GM21526 (cell line): ENCODE results near the gene MOCS3.
"Not testable (repeated sequence)": the region's sequence is repeated elsewhere in the genome, so short reads cannot be mapped to it uniquely, and the experiment has no call there.

ENCODE experiments used
- ATAC-seq: cut with Tn5 transposase; IDR thresholded peaks from one replicate; pipeline ENCODE4 v1.9.1; 2021; ENCODE audit warnings: moderate library complexity; ENCODE audit not compliant: unreplicated experiment, low FRiP score

The MOCS3 gene

DNA sequence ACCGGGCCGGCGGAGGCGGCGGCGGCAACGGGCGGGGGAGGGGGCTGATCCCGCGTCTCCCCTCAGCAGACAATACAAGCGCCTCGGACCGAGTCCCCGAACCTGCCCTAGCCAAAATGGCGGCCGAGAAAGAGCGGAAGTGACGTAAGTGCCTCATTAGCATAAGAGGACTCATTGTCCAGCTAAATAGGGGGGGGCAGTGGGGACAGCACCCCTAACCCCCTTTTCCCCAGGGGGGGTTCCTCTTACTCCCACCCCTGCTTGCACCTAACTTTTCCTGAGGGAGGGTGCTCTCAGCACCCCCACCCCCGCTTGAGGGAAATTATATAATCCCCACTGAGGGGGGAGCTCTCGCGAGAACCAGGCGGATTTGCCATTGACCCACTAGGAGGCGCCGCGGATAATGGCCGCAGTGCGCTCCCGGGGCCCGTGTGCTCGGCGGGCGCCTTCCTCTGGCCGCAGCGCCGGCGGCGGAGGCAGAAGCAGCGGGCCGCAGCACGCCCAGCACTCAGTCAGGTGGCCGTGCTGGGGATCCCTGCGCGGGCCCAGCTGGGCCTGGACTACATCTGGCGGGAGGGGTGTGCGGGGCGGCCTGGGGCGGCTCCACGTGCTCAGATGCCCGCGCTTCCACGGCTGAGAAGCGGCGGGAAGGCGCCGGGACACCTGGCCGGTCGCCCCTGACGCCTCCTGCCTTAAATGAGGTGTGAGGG is 27.2 kb upstream of the MOCS3 start, which contains the start of gene ADNP:
ADNP (minus strand) TSS at position 132 of the 710 bp plus-strand sequence. CDS start 27,441 bp downstream, outside the sequence.
- peak; percentile 57 for ATAC-seq

DNA sequence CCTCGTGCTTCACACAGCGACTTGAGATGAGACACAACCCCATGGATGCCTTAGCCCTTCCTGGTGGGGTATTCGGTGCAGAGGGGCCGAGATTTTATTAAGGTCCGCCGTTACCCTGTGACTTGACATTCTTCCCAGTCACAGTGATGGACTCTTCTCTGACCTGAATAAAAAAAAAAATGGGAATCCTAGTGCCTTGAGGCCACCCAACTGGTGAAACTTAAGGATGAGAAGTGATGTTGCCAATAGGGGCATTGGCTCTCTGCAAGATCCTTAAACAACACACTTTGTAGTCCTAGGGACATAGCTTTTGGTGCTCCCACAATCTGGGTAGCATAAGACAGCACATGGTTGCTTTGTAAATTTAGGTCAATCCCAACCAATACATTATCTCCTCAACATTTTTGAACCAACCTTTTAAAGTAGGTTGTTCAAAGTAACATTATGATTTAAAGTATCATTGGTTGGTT is 26.6 kb upstream of the MOCS3 start:
- no peak for ATAC-seq

DNA sequence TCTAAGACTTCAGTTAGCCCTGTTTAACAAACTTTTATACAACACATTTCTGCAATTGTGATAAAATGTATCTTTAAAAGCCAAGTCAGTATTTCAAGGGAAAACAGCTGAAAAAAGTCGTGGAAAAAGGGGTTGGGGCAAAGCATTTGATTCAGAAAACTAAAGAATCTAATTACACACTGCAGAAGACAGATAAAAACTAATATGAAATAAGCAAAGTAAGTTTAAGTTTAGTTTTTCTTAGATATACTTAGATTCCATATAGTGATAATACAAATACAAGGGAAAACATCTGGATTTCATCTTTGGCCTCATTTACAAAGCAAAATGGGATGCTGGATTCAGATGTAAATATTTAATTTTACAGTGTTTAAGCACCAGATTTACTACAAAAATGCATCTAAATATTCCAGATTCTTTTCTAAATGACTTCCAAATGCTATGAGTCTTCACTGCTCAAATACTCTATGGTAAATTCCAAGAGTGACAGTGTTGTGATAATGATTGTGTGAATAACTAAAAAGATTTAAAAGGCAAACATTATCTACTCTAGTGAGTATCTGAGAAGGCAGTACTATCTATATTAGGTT is 25.8 kb upstream of the MOCS3 start:
- no peak for ATAC-seq

GRCh38 chr20:50933589-50933988 is 25.0 kb upstream of the MOCS3 start:
- ATAC-seq = no peak

DNA sequence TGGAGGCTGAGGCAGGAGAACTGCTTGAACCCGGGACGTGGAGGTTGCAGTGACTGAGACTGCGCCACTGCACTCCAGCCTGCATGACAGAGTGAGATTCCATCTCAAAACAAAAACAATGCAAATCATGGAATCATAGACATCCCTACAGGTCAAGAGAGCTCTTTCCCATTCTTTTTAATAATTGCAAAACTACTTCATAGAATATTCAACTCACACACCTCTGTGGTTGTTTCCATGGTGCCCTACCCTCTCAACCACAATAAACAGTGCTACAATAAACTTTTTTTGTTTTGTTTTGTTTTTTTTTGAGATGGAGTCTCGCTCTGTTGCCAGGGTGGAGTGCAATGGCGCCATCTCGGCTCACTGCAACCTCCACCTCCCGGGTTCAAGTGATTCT is 15.5 kb upstream of the MOCS3 start:
- ATAC-seq = no peak

GRCh38 chr20:50948132-50948785 is 10.4 kb upstream of the MOCS3 start:
- no peak for ATAC-seq

GRCh38 chr20:50953196-50953595 is 5.4 kb upstream of the MOCS3 start:
- ATAC-seq = no peak

- no peak for ATAC-seq
Measured at GRCh38 chr20:50953821-50954220, 4.8 kb upstream of the MOCS3 start.

GRCh38 chr20:50957276-50957675 is 1.3 kb upstream of the MOCS3 start:
- ATAC-seq = no peak

DNA sequence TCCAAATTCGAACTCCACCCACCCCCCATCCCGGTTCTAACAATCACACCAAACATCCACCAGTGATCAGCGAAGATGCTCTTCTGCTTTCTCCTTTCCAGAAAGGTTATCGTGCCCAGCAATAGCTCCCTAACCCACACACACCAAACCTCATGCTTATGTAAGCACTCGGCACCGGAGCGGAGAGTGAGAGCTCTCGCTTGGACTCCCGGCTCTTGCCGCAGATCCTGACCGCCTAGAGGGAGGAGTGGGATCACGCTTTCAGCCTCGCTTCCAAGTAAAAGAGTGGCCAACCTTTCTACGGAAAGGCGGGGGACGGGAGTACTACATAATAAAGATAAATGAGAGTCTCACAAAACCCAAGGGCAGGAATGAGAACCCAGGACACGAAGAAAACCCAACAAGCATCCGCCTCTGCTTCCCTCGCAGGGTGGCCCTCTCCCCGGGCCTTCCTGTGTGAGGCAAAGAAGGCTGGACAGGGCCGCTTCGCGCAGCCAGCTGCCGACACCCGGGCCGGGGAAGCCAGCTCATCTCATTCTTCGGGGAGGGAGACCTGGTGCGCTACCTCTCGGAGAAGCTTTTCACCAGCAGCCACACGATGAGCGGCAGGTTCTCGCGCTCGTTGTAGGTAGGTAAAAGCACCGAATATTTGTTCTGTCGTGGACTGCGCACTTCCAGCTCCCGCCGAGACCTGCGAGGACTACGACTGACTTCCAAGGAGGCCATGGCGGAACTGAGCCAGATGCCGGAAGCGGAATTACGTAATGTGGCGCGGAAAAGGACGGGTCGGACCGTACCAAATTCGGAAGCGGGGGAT is 612 bp upstream of the MOCS3 start, which contains the start of gene DPM1:
DPM1 (minus strand) TSS at position 735 of the 817 bp plus-strand sequence; CDS start at position 726, 9 bp downstream.
- peak; percentile 76 for ATAC-seq

GRCh38 chr20:50959543-50960126 is 1.0 kb downstream of the MOCS3 start:
- no peak for ATAC-seq

GRCh38 chr20:50967586-50967985 is 9.0 kb downstream of the MOCS3 start:
- no peak for ATAC-seq

GRCh38 chr20:50968289-50968688 is 9.7 kb downstream of the MOCS3 start:
- ATAC-seq = no peak

DNA sequence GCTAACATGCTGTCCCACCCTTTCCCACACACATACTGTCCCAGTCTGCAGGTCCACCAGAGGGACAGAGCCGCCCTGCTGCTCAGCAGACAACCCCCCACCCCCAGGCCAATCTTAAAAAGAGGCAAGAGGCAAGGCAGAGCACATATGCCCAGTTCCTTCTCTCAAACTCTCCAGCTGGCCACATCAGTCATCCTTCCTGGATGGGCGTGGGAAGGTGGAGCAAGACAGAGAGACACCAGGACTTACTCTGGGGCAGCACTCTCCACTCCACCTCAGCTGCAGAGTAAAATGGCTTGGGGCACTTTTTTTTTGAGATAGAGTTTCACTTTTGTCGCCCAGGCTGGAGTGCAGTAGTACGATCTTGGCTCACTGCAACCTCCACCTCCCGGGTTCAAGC is 10.8 kb downstream of the MOCS3 start:
- no peak for ATAC-seq

- no peak for ATAC-seq
Measured at GRCh38 chr20:50969912-50970311, 11.3 kb downstream of the MOCS3 start.

DNA sequence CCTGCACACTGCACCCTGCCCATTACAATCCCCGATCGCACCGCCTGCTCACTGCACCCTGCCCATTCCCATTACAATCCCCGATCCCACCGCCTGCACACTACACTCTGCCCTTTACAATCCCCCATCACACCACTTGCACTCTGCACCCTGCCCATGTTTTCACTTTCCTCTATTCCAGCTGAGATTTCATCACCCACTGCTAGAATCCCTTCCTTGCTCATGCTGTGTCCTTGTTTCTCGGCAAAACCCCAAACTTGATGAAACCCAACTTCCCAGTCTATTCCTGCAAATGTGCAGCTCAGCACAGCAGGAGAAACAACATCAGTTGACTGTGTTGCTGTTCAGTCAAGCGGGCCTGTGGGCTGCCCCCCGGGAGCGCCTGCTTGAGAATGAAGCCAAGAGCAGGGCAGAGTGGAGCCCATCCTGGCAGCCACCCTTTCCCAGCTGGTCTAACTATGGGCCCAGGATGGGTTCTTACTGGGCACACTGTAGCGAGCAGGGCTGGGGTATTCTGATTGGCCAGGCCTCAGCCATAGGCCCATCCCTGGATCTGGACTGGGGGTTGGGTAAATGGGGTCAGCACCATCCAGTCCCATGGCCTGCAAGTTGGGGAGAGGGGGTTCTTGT is 17.2 kb downstream of the MOCS3 start:
- no peak for ATAC-seq

GRCh38 chr20:50977066-50978021 is 18.7 kb downstream of the MOCS3 start:
- no peak for ATAC-seq

- ATAC-seq = not testable (repeated sequence)
Measured at GRCh38 chr20:50978533-50978932, 19.9 kb downstream of the MOCS3 start.
